ENCODE data around the gene SLC6A17. TPM values are rescaled to one million over a fixed set of nuclear protein-coding genes. Genes with fewer than 3 reads are reported as not detected.

The SLC6A17 gene
- total RNA-seq, 1 donor from 2014 or later, result 0.35 TPM

DNA sequence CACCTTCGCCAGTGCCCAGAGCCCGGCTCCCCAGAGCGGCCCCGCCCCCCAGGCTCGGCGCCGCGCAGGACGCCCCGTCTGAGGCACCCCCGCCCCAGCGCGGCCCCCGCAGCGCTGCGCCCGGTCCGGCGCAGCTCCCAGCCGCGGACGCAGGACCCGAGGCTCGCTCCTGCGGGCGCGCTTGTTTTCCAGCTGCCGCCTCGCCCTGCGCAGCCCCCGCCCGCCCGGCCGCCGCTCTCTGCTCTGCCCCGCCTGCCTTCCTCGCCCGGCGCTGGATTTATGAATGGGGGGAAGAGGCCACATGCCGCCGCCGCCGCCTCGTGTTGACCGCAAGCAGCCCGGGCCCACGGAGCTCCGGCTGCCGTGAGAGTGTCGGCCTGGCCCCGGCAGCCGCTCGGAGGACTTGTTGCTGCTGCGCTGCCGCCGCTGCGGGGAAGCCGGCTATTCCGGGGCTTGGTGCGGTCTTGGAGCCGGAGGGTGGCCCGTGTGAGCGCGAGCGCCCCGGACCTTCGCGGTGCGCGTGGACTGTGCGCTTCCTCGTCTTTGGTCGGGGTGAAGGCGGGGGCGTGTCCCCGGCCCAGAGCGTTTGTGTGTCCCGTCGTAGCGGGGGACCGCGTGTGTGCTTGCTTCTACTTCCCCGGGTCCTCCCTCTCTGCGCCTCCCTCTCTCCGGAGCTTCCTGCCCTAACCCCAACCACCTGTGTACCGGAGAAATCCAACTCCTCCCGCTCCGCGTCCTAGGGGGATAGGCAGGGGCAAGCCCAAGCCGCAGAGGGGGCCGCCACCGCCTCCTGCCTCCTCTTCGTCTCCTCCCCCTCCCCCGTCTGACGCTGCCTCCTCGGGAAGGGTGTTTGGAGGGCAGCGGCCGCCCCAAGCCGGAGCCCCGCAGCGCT lies 60.6 kb downstream of the SLC6A17 start:
- no peak for DNase-seq (ENCODE audit: low read depth)
- no peak for TF ChIP-seq CTCF (conservative IDR thresholded peaks at IDR 0.05; ENCODE audit: low read depth, low read length)

GRCh38 chr1:110211496-110212168 lies 61.3 kb downstream of the SLC6A17 start:
- TF ChIP-seq CTCF (conservative IDR thresholded peaks at IDR 0.05; ENCODE audit: low read depth, low read length), result no peak
- no peak for DNase-seq (ENCODE audit: low read depth)
- H3K4me3 ChIP-seq (ENCODE audit: low read depth, low read length), result peak overlapping the region; percentile 64

More for the DNA sequence above, 60.6 kb downstream of the SLC6A17 start:
- peak overlapping the region; percentile 64 for H3K4me3 ChIP-seq (ENCODE audit: low read depth, low read length)

DNA sequence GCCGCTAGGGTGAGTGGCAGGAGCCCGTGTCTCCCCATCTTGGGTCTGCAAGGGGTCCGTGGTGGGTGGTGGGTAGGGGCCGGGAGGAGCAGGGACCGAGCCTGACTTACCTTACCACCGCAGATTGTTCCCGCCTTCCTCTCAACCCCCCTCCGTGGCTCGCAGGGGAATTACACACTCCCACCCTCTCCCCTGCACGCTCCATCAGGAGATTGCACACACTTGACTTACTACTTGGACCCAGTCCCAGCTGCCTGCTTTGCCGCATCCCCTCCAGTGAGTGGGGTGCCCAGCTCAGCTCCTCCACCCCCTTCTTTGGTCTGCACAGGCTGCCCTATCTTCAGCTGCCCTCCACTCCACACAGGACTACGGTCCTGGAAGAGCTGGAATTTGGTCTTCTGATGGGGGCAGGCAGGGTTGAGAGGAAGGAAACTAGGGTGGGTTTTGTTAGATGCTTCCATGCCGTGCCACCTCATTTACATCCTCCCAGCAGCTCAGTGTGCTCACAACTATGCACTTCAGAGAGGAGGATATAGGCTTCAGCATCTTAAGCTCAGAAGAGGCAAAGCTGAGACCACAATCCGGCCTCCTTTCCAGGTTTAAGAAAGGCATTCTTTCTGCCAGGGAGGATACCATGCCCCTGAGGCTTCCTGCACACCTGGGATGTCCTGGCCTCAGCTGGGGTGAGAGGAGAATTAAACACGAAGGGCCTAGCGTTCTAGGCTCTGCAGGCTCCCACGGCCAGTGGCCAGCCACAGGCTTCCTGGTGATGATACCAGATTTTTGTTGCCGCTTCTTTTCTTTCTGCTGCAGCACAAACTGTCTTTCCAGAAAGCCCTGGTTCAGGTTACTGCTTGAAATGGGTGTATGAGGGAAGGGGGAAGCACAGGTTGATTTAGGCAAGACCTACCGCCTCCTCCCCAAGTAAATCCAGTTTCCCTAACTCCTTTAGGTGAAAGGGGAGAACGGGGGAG lies 62.2 kb downstream of the SLC6A17 start:
- no peak for DNase-seq (ENCODE audit: low read depth)
- no peak for TF ChIP-seq CTCF (conservative IDR thresholded peaks at IDR 0.05; ENCODE audit: low read depth, low read length)
- H3K4me3 ChIP-seq (ENCODE audit: low read depth, low read length), result peak overlapping the region; percentile 64

DNA sequence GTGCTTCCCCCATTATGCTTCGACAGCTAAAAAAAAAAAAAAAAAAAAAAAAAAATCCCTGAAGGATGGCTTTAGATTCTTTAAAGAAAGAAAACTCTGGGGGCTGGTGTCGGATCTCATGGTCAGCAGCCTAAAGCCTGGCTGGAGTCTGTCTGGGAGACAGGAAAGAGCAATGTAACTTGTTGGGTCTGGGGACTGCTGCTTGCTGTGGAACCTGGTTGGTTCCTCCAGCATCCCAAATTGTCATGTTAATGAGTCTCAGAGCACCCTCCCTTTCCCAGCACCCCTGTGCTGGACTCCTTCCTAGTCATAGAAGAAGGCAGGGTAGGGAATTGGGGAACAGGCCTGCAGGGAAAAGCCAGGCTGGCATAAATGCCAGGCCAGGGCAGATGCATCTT lies 62.8 kb downstream of the SLC6A17 start:
- peak overlapping the region; percentile 64 for H3K4me3 ChIP-seq (ENCODE audit: low read depth, low read length)
- DNase-seq (ENCODE audit: low read depth), result no peak
- no peak for TF ChIP-seq CTCF (conservative IDR thresholded peaks at IDR 0.05; ENCODE audit: low read depth, low read length)

GRCh38 chr1:110214454-110215404 lies 64.4 kb downstream of the SLC6A17 start:
- no peak overlapping the region for H3K4me3 ChIP-seq (ENCODE audit: low read depth, low read length)
- TF ChIP-seq CTCF (conservative IDR thresholded peaks at IDR 0.05; ENCODE audit: low read depth, low read length), result no peak
- DNase-seq (ENCODE audit: low read depth), result no peak

Measured in epithelial cell of proximal tubule (primary cell).